Activated T-cell treated with anti-CD3 and anti-CD28 coated beads, Interleukin-2, amount 50 U/mL, for 72 hours (primary cell): Measurements from ENCODE around the gene CTBP2. TPM values are rescaled to one million over a fixed set of nuclear protein-coding genes. Genes with fewer than 3 reads are reported as not detected.

ENCODE experiments used
- ATAC-seq, 2 donors: fragments of 150-1000 bp; cut with Tn5 transposase; replicated peaks in 1 of 2; 2 replicates each; pipeline ENCODE4 v1.10.0; 2021; ENCODE audit warnings: moderate library complexity in 2 of 2, mild to moderate bottlenecking in 1 of 2
- DNase-seq, 2 donors: peaks; one replicate each; pipeline ENCODE4 v3.0.0; 2021 to 2022; ENCODE audit warnings: mixed read lengths in 1 of 2
- H3K27ac Mint-ChIP-seq: one replicate; pipeline ENCODE4 v1.8.0; 2022; ENCODE audit warnings: mild to moderate bottlenecking, moderate library complexity, mixed read lengths
- H3K27me3 Mint-ChIP-seq: one replicate; pipeline ENCODE4 v1.8.0; 2022; ENCODE audit warnings: low read depth, mixed read lengths
- H3K36me3 Mint-ChIP-seq, 2 donors: one replicate each; pipeline ENCODE4 v1.8.0; 2022; ENCODE audit warnings: mixed read lengths in 2 of 2, mild to moderate bottlenecking in 1 of 2; ENCODE audit not compliant: insufficient read depth in 2 of 2
- H3K4me1 Mint-ChIP-seq: one replicate; pipeline ENCODE4 v1.8.0; 2022; ENCODE audit warnings: low read depth, mixed read lengths
- H3K4me3 Mint-ChIP-seq, 2 donors: one replicate each; pipeline ENCODE4 v1.8.0; 2022; ENCODE audit warnings: mild to moderate bottlenecking in 2 of 2, mixed read lengths in 2 of 2, moderate library complexity in 2 of 2
- H3K9me3 Mint-ChIP-seq, 2 donors: one replicate each; pipeline ENCODE4 v1.8.0; 2022; ENCODE audit warnings: mixed read lengths in 2 of 2
- total RNA-seq, 2 donors: library from RNA; stranded (reverse); gene quantifications; one replicate each; pipeline ENCODE4 v1.2.3, GENCODE V29; 2022

The CTBP2 gene
- total RNA-seq, 2 donors from 2014 or later, result 0.72 to 2.5 TPM

- Mint-ChIP-seq H3K4me1 (no peaks in the 10 kb centered on the region), H3K4me3 (peak overlapping the region; percentile 44 to 64), H3K9me3 (no peaks in the 10 kb centered on the region), H3K27me3 (peaks cover 44% of the 10 kb centered on the region), H3K36me3 (no peaks in the 10 kb centered on the region), H3K27ac (no peak overlapping the region)
- ATAC-seq (peak; percentile 4 to 10), DNase-seq (no peak)
Measured at GRCh38 chr10:125159486-125159931, 854 bp downstream of the CTBP2 start.

GRCh38 chr10:125158601-125159485 is 1.5 kb downstream of the CTBP2 start:
- H3K4me3 Mint-ChIP-seq, result peak overlapping the region; percentile 75 to 80
- no peaks in the 10 kb centered on the region for H3K36me3 Mint-ChIP-seq
- H3K4me1 Mint-ChIP-seq, result no peaks in the 10 kb centered on the region
- ATAC-seq, result peak; percentile 45 to 50
- peak in 1 of 2 donors; percentile 21 for DNase-seq
- H3K27ac Mint-ChIP-seq, result peak overlapping the region; percentile 46
- no peaks in the 10 kb centered on the region for H3K9me3 Mint-ChIP-seq
- peaks cover 51% of the 10 kb centered on the region for H3K27me3 Mint-ChIP-seq

- Mint-ChIP-seq H3K27ac (peak overlapping the region; percentile 46), H3K4me1 (no peaks in the 10 kb centered on the region), H3K27me3 (peaks cover 57% of the 10 kb centered on the region), H3K36me3 (no peaks in the 10 kb centered on the region), H3K9me3 (no peaks in the 10 kb centered on the region), H3K4me3 (peak overlapping the region; percentile 75 to 80)
- ATAC-seq, result no peak
- DNase-seq, result no peak
Measured at GRCh38 chr10:125158275-125158600, 2.1 kb downstream of the CTBP2 start.

- DNase-seq (no peak), ATAC-seq (no peak)
- Mint-ChIP-seq H3K27ac (no peak overlapping the region), H3K36me3 (no peaks in the 10 kb centered on the region), H3K4me1 (no peaks in the 10 kb centered on the region), H3K9me3 (no peaks in the 10 kb centered on the region), H3K27me3 (peaks cover 60% of the 10 kb centered on the region), H3K4me3 (peak overlapping the region; percentile 11 to 20)
Measured at GRCh38 chr10:125157505-125157904, 2.9 kb downstream of the CTBP2 start.

- Mint-ChIP-seq H3K9me3 (no peaks in the 10 kb centered on the region), H3K4me1 (no peaks in the 10 kb centered on the region), H3K36me3 (no peaks in the 10 kb centered on the region), H3K27ac (no peak overlapping the region), H3K4me3 (no peak overlapping the region), H3K27me3 (peaks cover 63% of the 10 kb centered on the region)
- no peak for ATAC-seq
- DNase-seq, result no peak
Measured at GRCh38 chr10:125156739-125157480, 3.5 kb downstream of the CTBP2 start.

GRCh38 chr10:125156196-125156595 is 4.2 kb downstream of the CTBP2 start:
- Mint-ChIP-seq H3K27me3 (peaks cover 63% of the 10 kb centered on the region), H3K9me3 (no peaks in the 10 kb centered on the region), H3K4me1 (no peaks in the 10 kb centered on the region), H3K36me3 (no peaks in the 10 kb centered on the region), H3K4me3 (no peak overlapping the region), H3K27ac (no peak overlapping the region)
- ATAC-seq (no peak), DNase-seq (no peak)

- Mint-ChIP-seq H3K9me3 (no peaks in the 10 kb centered on the region), H3K27ac (no peak overlapping the region), H3K27me3 (peaks cover 65% of the 10 kb centered on the region), H3K4me1 (no peaks in the 10 kb centered on the region), H3K36me3 (no peaks in the 10 kb centered on the region), H3K4me3 (no peak overlapping the region)
- DNase-seq (no peak), ATAC-seq (no peak)
Measured at GRCh38 chr10:125155101-125155500, 5.3 kb downstream of the CTBP2 start.

GRCh38 chr10:125154529-125154928 is 5.8 kb downstream of the CTBP2 start:
- no peaks in the 10 kb centered on the region for H3K4me1 Mint-ChIP-seq
- no peak for ATAC-seq
- peaks cover 69% of the 10 kb centered on the region for H3K27me3 Mint-ChIP-seq
- H3K4me3 Mint-ChIP-seq, result no peak overlapping the region
- no peak overlapping the region for H3K27ac Mint-ChIP-seq
- H3K9me3 Mint-ChIP-seq, result no peaks in the 10 kb centered on the region
- no peaks in the 10 kb centered on the region for H3K36me3 Mint-ChIP-seq
- DNase-seq, result no peak

- Mint-ChIP-seq H3K4me1 (no peaks in the 10 kb centered on the region), H3K27me3 (peaks cover 70% of the 10 kb centered on the region), H3K36me3 (no peaks in the 10 kb centered on the region), H3K9me3 (no peaks in the 10 kb centered on the region), H3K27ac (no peak overlapping the region), H3K4me3 (no peak overlapping the region)
- ATAC-seq (no peak), DNase-seq (no peak)
Measured at GRCh38 chr10:125153703-125154490, 6.5 kb downstream of the CTBP2 start.

- ATAC-seq (no peak), DNase-seq (no peak)
- H3K27me3 Mint-ChIP-seq, result peaks cover 71% of the 10 kb centered on the region
- H3K27ac Mint-ChIP-seq, result no peak overlapping the region
- H3K36me3 Mint-ChIP-seq, result no peaks in the 10 kb centered on the region
- no peaks in the 10 kb centered on the region for H3K9me3 Mint-ChIP-seq
- no peak overlapping the region for H3K4me3 Mint-ChIP-seq
- H3K4me1 Mint-ChIP-seq, result no peaks in the 10 kb centered on the region
Measured at GRCh38 chr10:125152450-125153368, 7.7 kb downstream of the CTBP2 start.

- ATAC-seq (no peak), DNase-seq (no peak)
- no peak overlapping the region for H3K4me3 Mint-ChIP-seq
- H3K27me3 Mint-ChIP-seq, result peaks cover 66% of the 10 kb centered on the region
- no peaks in the 10 kb centered on the region for H3K36me3 Mint-ChIP-seq
- no peaks in the 10 kb centered on the region for H3K4me1 Mint-ChIP-seq
- H3K27ac Mint-ChIP-seq, result no peak overlapping the region
- H3K9me3 Mint-ChIP-seq, result no peaks in the 10 kb centered on the region
Measured at GRCh38 chr10:125151553-125152449, 8.6 kb downstream of the CTBP2 start.
